ENCODE measurements around the gene LCMT1.

The LCMT1 gene

GRCh38 chr16:25078386-25078978 is 33.1 kb upstream of the LCMT1 start:
- Histone ChIP-seq H3K27ac (ENCODE audit: insufficient read depth, low read length, poor library complexity, severe bottlenecking) (no peak overlapping the region), H3K4me1 (ENCODE audit: control insufficient read depth, insufficient read depth, low read length, poor library complexity, severe bottlenecking) (no peaks in the 10 kb centered on the region), H3K4me3 (ENCODE audit: insufficient read depth, low read depth, low read length, poor library complexity, severe bottlenecking) (no peak overlapping the region), H3K9me3 (ENCODE audit: control insufficient read depth, low read length) (no peaks in the 10 kb centered on the region), H3K36me3 (ENCODE audit: control insufficient read depth, insufficient read depth, low read length) (no peaks in the 10 kb centered on the region), H3K27me3 (replicated peaks; ENCODE audit: control insufficient read depth, insufficient read depth, low read length, poor library complexity, severe bottlenecking) (no peaks in the 10 kb centered on the region)
- no peak for DNase-seq

GRCh38 chr16:25079637-25080378 is 31.7 kb upstream of the LCMT1 start:
- no peaks in the 10 kb centered on the region for H3K36me3 ChIP-seq (ENCODE audit: control insufficient read depth, insufficient read depth, low read length)
- H3K4me1 ChIP-seq (ENCODE audit: control insufficient read depth, insufficient read depth, low read length, poor library complexity, severe bottlenecking) = no peaks in the 10 kb centered on the region
- DNase-seq = no peak
- H3K9me3 ChIP-seq (ENCODE audit: control insufficient read depth, low read length) = no peaks in the 10 kb centered on the region
- H3K27me3 ChIP-seq (replicated peaks; ENCODE audit: control insufficient read depth, insufficient read depth, low read length, poor library complexity, severe bottlenecking) = no peaks in the 10 kb centered on the region
- H3K27ac ChIP-seq (ENCODE audit: insufficient read depth, low read length, poor library complexity, severe bottlenecking) = no peak overlapping the region
- H3K4me3 ChIP-seq (ENCODE audit: insufficient read depth, low read depth, low read length, poor library complexity, severe bottlenecking) = no peak overlapping the region

- Histone ChIP-seq H3K4me3 (ENCODE audit: insufficient read depth, low read depth, low read length, poor library complexity, severe bottlenecking) (no peak overlapping the region), H3K36me3 (ENCODE audit: control insufficient read depth, insufficient read depth, low read length) (no peaks in the 10 kb centered on the region), H3K27ac (ENCODE audit: insufficient read depth, low read length, poor library complexity, severe bottlenecking) (no peak overlapping the region), H3K4me1 (ENCODE audit: control insufficient read depth, insufficient read depth, low read length, poor library complexity, severe bottlenecking) (no peaks in the 10 kb centered on the region), H3K27me3 (replicated peaks; ENCODE audit: control insufficient read depth, insufficient read depth, low read length, poor library complexity, severe bottlenecking) (no peaks in the 10 kb centered on the region), H3K9me3 (ENCODE audit: control insufficient read depth, low read length) (no peaks in the 10 kb centered on the region)
- no peak for DNase-seq
These were observed 31.0 kb upstream of the LCMT1 start for GRCh38 chr16:25080420-25081131.

DNA sequence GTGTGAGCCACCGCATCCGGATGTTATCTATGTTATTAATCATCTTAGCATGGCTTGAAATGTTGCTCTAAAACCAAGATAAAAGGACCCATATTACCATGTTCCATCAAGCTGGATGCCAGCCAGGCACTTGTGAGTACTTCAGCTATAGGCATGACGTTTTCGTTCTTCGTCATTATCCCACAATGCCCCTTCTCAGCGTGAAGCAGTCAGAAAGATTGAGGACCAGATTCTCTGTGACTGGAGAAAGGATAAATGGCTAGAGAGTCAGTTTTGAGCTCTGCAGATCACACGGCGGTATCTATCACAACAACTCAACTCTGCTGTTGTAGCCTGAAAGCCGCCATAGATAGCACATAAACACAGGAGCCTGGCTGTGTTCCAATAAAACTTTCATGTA is 29.8 kb upstream of the LCMT1 start:
- Histone ChIP-seq H3K27ac (ENCODE audit: insufficient read depth, low read length, poor library complexity, severe bottlenecking) (no peak overlapping the region), H3K27me3 (replicated peaks; ENCODE audit: control insufficient read depth, insufficient read depth, low read length, poor library complexity, severe bottlenecking) (no peaks in the 10 kb centered on the region), H3K9me3 (ENCODE audit: control insufficient read depth, low read length) (no peaks in the 10 kb centered on the region), H3K36me3 (ENCODE audit: control insufficient read depth, insufficient read depth, low read length) (no peaks in the 10 kb centered on the region), H3K4me3 (ENCODE audit: insufficient read depth, low read depth, low read length, poor library complexity, severe bottlenecking) (no peak overlapping the region), H3K4me1 (ENCODE audit: control insufficient read depth, insufficient read depth, low read length, poor library complexity, severe bottlenecking) (no peaks in the 10 kb centered on the region)
- DNase-seq = no peak

- Histone ChIP-seq H3K9me3 (ENCODE audit: control insufficient read depth, low read length) (no peaks in the 10 kb centered on the region), H3K27me3 (replicated peaks; ENCODE audit: control insufficient read depth, insufficient read depth, low read length, poor library complexity, severe bottlenecking) (no peaks in the 10 kb centered on the region), H3K27ac (ENCODE audit: insufficient read depth, low read length, poor library complexity, severe bottlenecking) (no peak overlapping the region), H3K4me3 (ENCODE audit: insufficient read depth, low read depth, low read length, poor library complexity, severe bottlenecking) (no peak overlapping the region), H3K36me3 (ENCODE audit: control insufficient read depth, insufficient read depth, low read length) (no peaks in the 10 kb centered on the region), H3K4me1 (ENCODE audit: control insufficient read depth, insufficient read depth, low read length, poor library complexity, severe bottlenecking) (no peaks in the 10 kb centered on the region)
- no peak for DNase-seq
These were observed 28.5 kb upstream of the LCMT1 start for GRCh38 chr16:25083065-25083464.

- no peak for DNase-seq
- Histone ChIP-seq H3K36me3 (ENCODE audit: control insufficient read depth, insufficient read depth, low read length) (no peaks in the 10 kb centered on the region), H3K9me3 (ENCODE audit: control insufficient read depth, low read length) (no peaks in the 10 kb centered on the region), H3K4me3 (ENCODE audit: insufficient read depth, low read depth, low read length, poor library complexity, severe bottlenecking) (no peak overlapping the region), H3K4me1 (ENCODE audit: control insufficient read depth, insufficient read depth, low read length, poor library complexity, severe bottlenecking) (no peaks in the 10 kb centered on the region), H3K27me3 (replicated peaks; ENCODE audit: control insufficient read depth, insufficient read depth, low read length, poor library complexity, severe bottlenecking) (no peaks in the 10 kb centered on the region), H3K27ac (ENCODE audit: insufficient read depth, low read length, poor library complexity, severe bottlenecking) (no peak overlapping the region)
These were observed 27.8 kb upstream of the LCMT1 start for GRCh38 chr16:25083701-25084100.

DNA sequence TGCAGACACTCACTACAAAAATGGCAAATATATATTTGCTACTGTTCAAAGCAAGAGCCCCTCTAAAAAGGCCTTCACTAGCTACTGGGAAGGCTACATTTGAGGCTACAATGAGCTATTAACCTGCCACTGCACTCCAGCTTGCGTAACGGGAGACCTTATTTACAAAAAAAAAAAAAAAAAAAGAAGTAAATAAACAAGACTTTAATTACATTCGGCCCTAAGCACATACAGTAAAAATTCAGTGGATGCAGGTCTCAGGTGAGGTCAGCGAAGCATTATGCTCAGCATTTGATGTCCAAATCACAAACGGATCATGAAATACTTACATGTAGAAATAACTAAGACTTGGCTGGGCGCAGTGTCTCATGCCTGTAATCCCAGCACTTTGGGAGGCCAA is 26.7 kb upstream of the LCMT1 start:
- H3K4me1 ChIP-seq (ENCODE audit: control insufficient read depth, insufficient read depth, low read length, poor library complexity, severe bottlenecking) = no peaks in the 10 kb centered on the region
- no peaks in the 10 kb centered on the region for H3K27me3 ChIP-seq (replicated peaks; ENCODE audit: control insufficient read depth, insufficient read depth, low read length, poor library complexity, severe bottlenecking)
- H3K36me3 ChIP-seq (ENCODE audit: control insufficient read depth, insufficient read depth, low read length) = no peaks in the 10 kb centered on the region
- no peaks in the 10 kb centered on the region for H3K9me3 ChIP-seq (ENCODE audit: control insufficient read depth, low read length)
- H3K4me3 ChIP-seq (ENCODE audit: insufficient read depth, low read depth, low read length, poor library complexity, severe bottlenecking) = no peak overlapping the region
- no peak for DNase-seq
- no peak overlapping the region for H3K27ac ChIP-seq (ENCODE audit: insufficient read depth, low read length, poor library complexity, severe bottlenecking)

DNA sequence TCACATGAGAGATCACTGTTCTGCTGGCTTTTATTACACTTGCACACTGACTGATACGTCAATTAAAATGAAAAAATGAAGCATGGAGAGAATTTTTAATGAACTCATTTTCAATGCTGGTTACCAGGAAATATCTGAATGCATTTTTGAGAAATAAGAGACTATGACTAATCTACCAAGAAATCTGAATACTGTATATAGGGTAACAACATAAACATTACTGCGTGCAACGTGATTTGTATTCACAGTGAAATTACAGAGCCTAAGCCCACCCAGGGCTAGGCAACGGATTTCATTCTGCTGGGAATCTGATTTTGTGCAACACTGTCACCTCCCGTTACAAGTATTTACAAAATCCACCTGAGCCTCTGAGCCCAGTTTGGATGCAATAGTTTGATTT is 23.8 kb upstream of the LCMT1 start:
- no peak for DNase-seq
- Histone ChIP-seq H3K4me3 (ENCODE audit: insufficient read depth, low read depth, low read length, poor library complexity, severe bottlenecking) (no peak overlapping the region), H3K27ac (ENCODE audit: insufficient read depth, low read length, poor library complexity, severe bottlenecking) (no peak overlapping the region), H3K27me3 (replicated peaks; ENCODE audit: control insufficient read depth, insufficient read depth, low read length, poor library complexity, severe bottlenecking) (no peaks in the 10 kb centered on the region), H3K9me3 (ENCODE audit: control insufficient read depth, low read length) (no peaks in the 10 kb centered on the region), H3K36me3 (ENCODE audit: control insufficient read depth, insufficient read depth, low read length) (no peaks in the 10 kb centered on the region), H3K4me1 (ENCODE audit: control insufficient read depth, insufficient read depth, low read length, poor library complexity, severe bottlenecking) (no peaks in the 10 kb centered on the region)

DNA sequence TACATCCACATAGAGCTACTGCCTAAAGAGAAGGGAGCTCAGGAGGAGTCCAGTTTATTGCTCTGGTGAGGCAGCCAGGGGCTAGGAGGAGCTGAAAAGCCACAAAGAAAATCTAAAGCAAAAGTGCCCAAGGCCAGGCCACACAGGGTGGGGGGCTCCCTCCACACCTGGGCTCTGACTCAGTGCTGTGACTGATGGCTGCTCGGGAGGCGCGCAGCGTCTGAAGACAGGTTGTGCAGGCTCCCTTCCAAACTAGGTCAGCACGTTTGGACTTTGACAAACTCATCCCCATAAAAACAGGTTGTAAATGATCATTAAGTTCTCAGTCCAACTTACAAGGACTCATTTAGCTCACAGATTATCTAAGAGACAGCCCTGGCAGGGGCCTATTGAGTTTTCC is 22.2 kb upstream of the LCMT1 start:
- no peaks in the 10 kb centered on the region for H3K9me3 ChIP-seq (ENCODE audit: control insufficient read depth, low read length)
- no peak overlapping the region for H3K4me3 ChIP-seq (ENCODE audit: insufficient read depth, low read depth, low read length, poor library complexity, severe bottlenecking)
- no peak for DNase-seq
- H3K27me3 ChIP-seq (replicated peaks; ENCODE audit: control insufficient read depth, insufficient read depth, low read length, poor library complexity, severe bottlenecking) = no peaks in the 10 kb centered on the region
- no peak overlapping the region for H3K27ac ChIP-seq (ENCODE audit: insufficient read depth, low read length, poor library complexity, severe bottlenecking)
- H3K4me1 ChIP-seq (ENCODE audit: control insufficient read depth, insufficient read depth, low read length, poor library complexity, severe bottlenecking) = peaks cover 13% of the 10 kb centered on the region
- no peaks in the 10 kb centered on the region for H3K36me3 ChIP-seq (ENCODE audit: control insufficient read depth, insufficient read depth, low read length)

- no peaks in the 10 kb centered on the region for H3K9me3 ChIP-seq (ENCODE audit: control insufficient read depth, low read length)
- no peaks in the 10 kb centered on the region for H3K27me3 ChIP-seq (replicated peaks; ENCODE audit: control insufficient read depth, insufficient read depth, low read length, poor library complexity, severe bottlenecking)
- DNase-seq = no peak
- peaks cover 13% of the 10 kb centered on the region for H3K4me1 ChIP-seq (ENCODE audit: control insufficient read depth, insufficient read depth, low read length, poor library complexity, severe bottlenecking)
- no peak overlapping the region for H3K27ac ChIP-seq (ENCODE audit: insufficient read depth, low read length, poor library complexity, severe bottlenecking)
- H3K4me3 ChIP-seq (ENCODE audit: insufficient read depth, low read depth, low read length, poor library complexity, severe bottlenecking) = no peak overlapping the region
- no peaks in the 10 kb centered on the region for H3K36me3 ChIP-seq (ENCODE audit: control insufficient read depth, insufficient read depth, low read length)
These were observed 19.1 kb upstream of the LCMT1 start for GRCh38 chr16:25092441-25092840.
